SK-N-SH (cell line): Measurements from ENCODE around the gene RAB10. TPM values are rescaled to one million over a fixed set of nuclear protein-coding genes. Genes with fewer than 3 reads are reported as not detected.
"Not testable (repeated sequence)": the region's sequence is repeated elsewhere in the genome, so short reads cannot be mapped to it uniquely, and the experiment has no call there.

Source experiments
- CTCF ChIA-PET: fragments of 300-600, 350-600 bp; formaldehyde crosslinking; extraction: SDS; loops from one replicate; lab custom pipeline; 2021; lab: Yijun Ruan, JAX
- POLR2A ChIA-PET: fragments of 350-600 bp; sonication (Branson Sonifier 250); formaldehyde crosslinking; extraction: SDS; loops from one replicate; lab custom pipeline; 2020; ENCODE audit warnings: antibody characterized with exemption, inconsistent platforms; lab: Yijun Ruan, JAX
- DNase-seq: peaks from one replicate; pipeline ENCODE4 v3.0.0; 2012
- H2AFZ ChIP-seq: fragments of 200-600 bp; sonication (generic); 2 replicates; pipeline ENCODE4 v1.8.1; 2016; ENCODE audit warnings: antibody characterized with exemption, mild to moderate bottlenecking, low read depth
- H3F3A ChIP-seq: fragments of 200-600 bp; sonication (generic); replicated peaks from 2 replicates; pipeline ENCODE3; 2016; ENCODE audit warnings: antibody characterized with exemption, mild to moderate bottlenecking; ENCODE audit not compliant: insufficient read depth
- H3K27ac ChIP-seq, 2 experiments: fragments of 200-500 bp in 1 of 2; fragments of 200-600 bp in 1 of 2; sonication (Bioruptor generic) in 1 of 2; sonication (generic), shearing (Covaris generic) in 1 of 2; 2 replicates each; pipeline versions ENCODE4 v1.5.1 to v1.6.1; 2014 to 2016; ENCODE audit warnings: low read depth in 2 of 2, inconsistent platforms in 1 of 2, low read length in 1 of 2, mild to moderate bottlenecking in 1 of 2, mixed read lengths in 1 of 2
- H3K27me3 ChIP-seq: fragments of 200-600 bp; sonication (generic), shearing (Covaris generic); 2 replicates; pipeline ENCODE4 v1.6.1; 2016; ENCODE audit warnings: mixed run types; ENCODE audit not compliant: insufficient read depth
- H3K36me3 ChIP-seq, 2 experiments: fragments of 200-500 bp in 1 of 2; fragments of 200-600 bp in 1 of 2; sonication (Bioruptor generic) in 1 of 2; sonication (generic) in 1 of 2; replicated peaks in 1 of 2; 2 replicates each; pipeline versions ENCODE3 to v1.5.1; 2014 to 2016; ENCODE audit warnings: low read length in 1 of 2, mild to moderate bottlenecking in 1 of 2; ENCODE audit not compliant: insufficient read depth in 2 of 2, control insufficient read depth in 1 of 2
- H3K4me1 ChIP-seq, 2 experiments: fragments of 200-500 bp in 1 of 2; fragments of 200-600 bp in 1 of 2; sonication (Bioruptor generic) in 1 of 2; sonication (generic), shearing (Covaris generic) in 1 of 2; 2 replicates each; pipeline versions ENCODE4 v1.5.1 to v1.6.1; 2014 to 2016; ENCODE audit warnings: low read depth in 1 of 2, low read length in 1 of 2, mixed run types in 1 of 2; ENCODE audit not compliant: insufficient read depth in 2 of 2, control insufficient read depth in 1 of 2
- H3K4me2 ChIP-seq: fragments of 200-600 bp; sonication (generic), shearing (Covaris generic); 2 replicates; pipeline ENCODE4 v1.6.1; 2017; ENCODE audit warnings: mixed run types
- H3K4me3 ChIP-seq, 2 experiments: fragments of 200-500 bp in 1 of 2; fragments of 200-600 bp in 1 of 2; sonication (Bioruptor generic) in 1 of 2; sonication (generic), shearing (Covaris generic) in 1 of 2; 2 replicates each; pipeline versions ENCODE4 v1.5.1 to v1.8.1; 2014 to 2016; ENCODE audit warnings: low read depth in 2 of 2, inconsistent platforms in 1 of 2, low read length in 1 of 2, mild to moderate bottlenecking in 1 of 2, mixed read lengths in 1 of 2, moderate library complexity in 1 of 2
- H3K79me2 ChIP-seq: fragments of 200-600 bp; sonication (generic); 2 replicates; pipeline ENCODE4 v1.8.1; 2017; ENCODE audit warnings: mild to moderate bottlenecking; ENCODE audit not compliant: insufficient read depth
- H3K9ac ChIP-seq: fragments of 200-600 bp; sonication (generic); 2 replicates; pipeline ENCODE4 v1.6.1; 2017; ENCODE audit warnings: mixed run types
- H3K9me2 ChIP-seq: fragments of 200-600 bp; sonication (generic); 2 replicates; pipeline ENCODE4 v1.6.1; 2017; ENCODE audit warnings: mixed run types
- H3K9me3 ChIP-seq: fragments of 200-600 bp; sonication (generic); 2 replicates; pipeline ENCODE4 v1.6.1; 2017; ENCODE audit warnings: mixed run types, mild to moderate bottlenecking, moderate library complexity
- H4K20me1 ChIP-seq: fragments of 200-600 bp; sonication (generic); 2 replicates; pipeline ENCODE4 v1.6.1; 2017; ENCODE audit warnings: mild to moderate bottlenecking, mixed run types; ENCODE audit not compliant: insufficient read depth
- CHD2 ChIP-seq: fragments of 150-350 bp; IDR thresholded peaks from 2 replicates; pipeline ENCODE4 v1.6.1; 2018; ENCODE audit warnings: low read length; ENCODE audit not compliant: partially characterized antibody
- EP300 ChIP-seq, 2 experiments: IDR thresholded peaks; 2 replicates each; pipeline versions ENCODE4 v1.4.0 to v1.6.1; 2012; ENCODE audit warnings: borderline replicate concordance in 1 of 2, low read depth in 1 of 2, low read length in 1 of 2
- FOSL2 ChIP-seq: IDR thresholded peaks from 2 replicates; pipeline ENCODE4 v1.4.0; 2012; ENCODE audit warnings: low read depth, mild to moderate bottlenecking, moderate library complexity, borderline replicate concordance
- MXI1 ChIP-seq: IDR thresholded peaks from 2 replicates; pipeline ENCODE4 v1.6.1; 2012; ENCODE audit warnings: mild to moderate bottlenecking, low read depth, low read length, improper control_type of control experiment
- RAD21 ChIP-seq: IDR thresholded peaks from 2 replicates; pipeline ENCODE4 v1.6.1; 2012; ENCODE audit warnings: mild to moderate bottlenecking, low read length
- RXRA ChIP-seq: IDR thresholded peaks from 2 replicates; pipeline ENCODE4 v1.4.0; 2012; ENCODE audit warnings: low read depth, mild to moderate bottlenecking, borderline replicate concordance
- TAF1 ChIP-seq: IDR thresholded peaks from 2 replicates; pipeline ENCODE4 v1.6.1; 2012; ENCODE audit warnings: low read depth, mild to moderate bottlenecking, low read length, moderate library complexity, borderline replicate concordance
- TCF12 ChIP-seq: IDR thresholded peaks from 2 replicates; pipeline ENCODE4 v1.4.0; 2012
- USF1 ChIP-seq: IDR thresholded peaks from 2 replicates; pipeline ENCODE4 v1.4.0; 2012; ENCODE audit warnings: low read depth, borderline replicate concordance
- YY1 ChIP-seq: IDR thresholded peaks from 2 replicates; pipeline ENCODE4 v1.4.0; 2012; ENCODE audit warnings: low read depth, mild to moderate bottlenecking
- ZBTB33 ChIP-seq: IDR thresholded peaks from 2 replicates; pipeline ENCODE4 v1.4.0; 2012; ENCODE audit warnings: low read depth, borderline replicate concordance
- WGBS: methylation state at CpG from one replicate; pipeline ENCODE4 v1.1.6; 2017; ENCODE audit warnings: low lambda C conversion rate; 5-methylcytosine and 5-hydroxymethylcytosine counted together
- polyA plus RNA-seq, 3 experiments: library from polyadenylated mRNA; depleted of rRNA; stranded (reverse); fragments of >200 nt; gene quantifications; 2 replicates each; pipeline ENCODE4 v1.2.3, GENCODE V29; 2012
- TF ChIP-seq, protein P1 (sequence below): fragments of 150-350 bp; IDR thresholded peaks from 2 replicates; pipeline ENCODE4 v1.6.1; 2016; ENCODE audit warnings: mild to moderate bottlenecking, low read depth, low read length
- TF ChIP-seq, protein P2 (sequence below): fragments of 200-600 bp; sonication (generic); IDR thresholded peaks from 2 replicates; pipeline ENCODE4 v1.6.1; 2017; ENCODE audit warnings: antibody characterized with exemption, mild to moderate bottlenecking, moderate library complexity

The RAB10 gene
- polyA plus RNA-seq, 1 of the 3 experiments (the other 2 are of a cell fraction), result 47.5 TPM

DNA sequence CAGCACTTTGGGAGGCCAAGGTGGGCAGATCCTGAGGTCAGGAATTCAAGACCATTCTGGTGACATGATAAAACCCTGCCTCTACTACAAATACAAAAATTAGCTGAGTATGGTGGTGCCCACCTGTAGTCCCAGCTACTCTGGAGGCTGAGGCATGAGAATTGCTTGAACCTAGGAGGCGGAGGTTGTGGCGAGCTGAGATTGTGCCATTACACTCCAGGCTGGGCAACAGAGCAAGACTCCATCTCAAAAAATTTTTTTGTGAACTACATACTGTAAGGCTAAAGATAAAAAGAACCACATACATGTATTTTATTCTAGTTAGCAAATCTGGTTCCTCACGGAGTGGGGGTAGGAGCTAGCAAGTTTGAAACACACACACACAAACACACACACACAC, 45.1 kb downstream of the RAB10 start:
- Histone ChIP-seq H3K4me3 (no peak overlapping the region), H2AFZ (no peak overlapping the region), H3K27ac (no peak overlapping the region), H3K9ac (no peak overlapping the region), H3K79me2 (peaks cover 100% of the 10 kb centered on the region), H3K9me3 (peaks cover 12% of the 10 kb centered on the region; the same call in 1 of the 2 replicates), H3K27me3 (no peaks in the 10 kb centered on the region), H4K20me1 (peaks cover 77% of the 10 kb centered on the region), H3K9me2 (no peaks in the 10 kb centered on the region), H3K4me2 (no peak overlapping the region), H3K36me3 (peaks cover 4 to 29% of the 10 kb centered on the region in 2 experiments), H3F3A (peaks cover 7% of the 10 kb centered on the region), H3K4me1 (peaks cover 2 to 3% of the 10 kb centered on the region in 2 experiments; a peak in 3 of 4 replicates)
- ChIA-PET POLR2A (no interaction called here), CTCF (interaction anchor here (0.8 to 8.5 kb wide), 3 partner anchors 8 to 61 kb away, joined by 3 to 65 read pairs (median 4); no protein-coding TSS in a partner anchor)
- 96% methylated on average over 3 of the region's 3 CpGs for WGBS
- DNase-seq, result no peak
- TF ChIP-seq RXRA, result no peak

- ChIA-PET POLR2A (no interaction called here), CTCF (interaction anchor here (0.7 kb wide), 1 partner anchor 8 kb away, joined by 3 read pairs; no protein-coding TSS in a partner anchor)
- H3F3A ChIP-seq, result peaks cover 7% of the 10 kb centered on the region
- H3K27me3 ChIP-seq, result no peaks in the 10 kb centered on the region
- no peak overlapping the region for H3K4me3 ChIP-seq
- no peak for DNase-seq
- no peak overlapping the region for H3K27ac ChIP-seq
- no peak overlapping the region for H3K4me2 ChIP-seq
- peaks cover 12% of the 10 kb centered on the region; the same call in 1 of the 2 replicates for H3K9me3 ChIP-seq
- H3K79me2 ChIP-seq, result peaks cover 99% of the 10 kb centered on the region
- TF ChIP-seq FOSL2, result no peak
- TF ChIP-seq TCF12, result no peak
- TF ChIP-seq, protein P1, sequence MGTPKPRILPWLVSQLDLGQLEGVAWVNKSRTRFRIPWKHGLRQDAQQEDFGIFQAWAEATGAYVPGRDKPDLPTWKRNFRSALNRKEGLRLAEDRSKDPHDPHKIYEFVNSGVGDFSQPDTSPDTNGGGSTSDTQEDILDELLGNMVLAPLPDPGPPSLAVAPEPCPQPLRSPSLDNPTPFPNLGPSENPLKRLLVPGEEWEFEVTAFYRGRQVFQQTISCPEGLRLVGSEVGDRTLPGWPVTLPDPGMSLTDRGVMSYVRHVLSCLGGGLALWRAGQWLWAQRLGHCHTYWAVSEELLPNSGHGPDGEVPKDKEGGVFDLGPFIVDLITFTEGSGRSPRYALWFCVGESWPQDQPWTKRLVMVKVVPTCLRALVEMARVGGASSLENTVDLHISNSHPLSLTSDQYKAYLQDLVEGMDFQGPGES, result no peak
- TF ChIP-seq CHD2, result no peak
- no peak for TF ChIP-seq YY1
- no peak for TF ChIP-seq ZBTB33
- TF ChIP-seq RAD21, result no peak
- no peak for TF ChIP-seq USF1
- TF ChIP-seq EP300 (IDR thresholded peaks at IDR 0.05; ENCODE audit: borderline replicate concordance in 1 of 2, low read depth in 1 of 2, low read length in 1 of 2), result no peak
- TF ChIP-seq MXI1, result no peak
- no peak for TF ChIP-seq TAF1
- TF ChIP-seq, protein P2, sequence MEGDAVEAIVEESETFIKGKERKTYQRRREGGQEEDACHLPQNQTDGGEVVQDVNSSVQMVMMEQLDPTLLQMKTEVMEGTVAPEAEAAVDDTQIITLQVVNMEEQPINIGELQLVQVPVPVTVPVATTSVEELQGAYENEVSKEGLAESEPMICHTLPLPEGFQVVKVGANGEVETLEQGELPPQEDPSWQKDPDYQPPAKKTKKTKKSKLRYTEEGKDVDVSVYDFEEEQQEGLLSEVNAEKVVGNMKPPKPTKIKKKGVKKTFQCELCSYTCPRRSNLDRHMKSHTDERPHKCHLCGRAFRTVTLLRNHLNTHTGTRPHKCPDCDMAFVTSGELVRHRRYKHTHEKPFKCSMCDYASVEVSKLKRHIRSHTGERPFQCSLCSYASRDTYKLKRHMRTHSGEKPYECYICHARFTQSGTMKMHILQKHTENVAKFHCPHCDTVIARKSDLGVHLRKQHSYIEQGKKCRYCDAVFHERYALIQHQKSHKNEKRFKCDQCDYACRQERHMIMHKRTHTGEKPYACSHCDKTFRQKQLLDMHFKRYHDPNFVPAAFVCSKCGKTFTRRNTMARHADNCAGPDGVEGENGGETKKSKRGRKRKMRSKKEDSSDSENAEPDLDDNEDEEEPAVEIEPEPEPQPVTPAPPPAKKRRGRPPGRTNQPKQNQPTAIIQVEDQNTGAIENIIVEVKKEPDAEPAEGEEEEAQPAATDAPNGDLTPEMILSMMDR, result no peak
- TF ChIP-seq, all 33 proteins: peak for 0
- H3K9ac ChIP-seq, result no peak overlapping the region
- H3K9me2 ChIP-seq, result no peaks in the 10 kb centered on the region
- peaks cover 74% of the 10 kb centered on the region for H4K20me1 ChIP-seq
- no peak overlapping the region for H2AFZ ChIP-seq
- 76% methylated on average over 1 of the region's 1 CpG for WGBS
- peaks cover 2 to 3% of the 10 kb centered on the region in 2 experiments; a peak in 3 of 4 replicates for H3K4me1 ChIP-seq
- H3K36me3 ChIP-seq, result peaks cover 4 to 35% of the 10 kb centered on the region in 2 experiments
These were observed 46.5 kb downstream of the RAB10 start for GRCh38 chr2:26080356-26080755.

- DNase-seq, H3K4me3 ChIP-seq, POLR2A ChIA-PET, H3K27ac ChIP-seq, H3K27me3 ChIP-seq, H2AFZ ChIP-seq, H3K4me2 ChIP-seq, H3K9ac ChIP-seq, H3K4me1 ChIP-seq, H3K9me2 ChIP-seq: not testable (repeated sequence)
- 97% methylated on average over 3 of the region's 3 CpGs for WGBS
- CTCF ChIA-PET, result interaction anchor here (1.3 kb wide), 1 partner anchor 8 kb away, joined by 5 read pairs; no protein-coding TSS in a partner anchor
- peaks cover 12% of the 10 kb centered on the region; the same call in 1 of the 2 replicates for H3K9me3 ChIP-seq
- H3K79me2 ChIP-seq, result peaks cover 99% of the 10 kb centered on the region
- H3K36me3 ChIP-seq, result peaks cover 4 to 37% of the 10 kb centered on the region in 2 experiments
- H4K20me1 ChIP-seq, result peaks cover 74% of the 10 kb centered on the region
- peaks cover 11% of the 10 kb centered on the region for H3F3A ChIP-seq
These were observed 47.0 kb downstream of the RAB10 start for GRCh38 chr2:26080925-26081324.
